GM12878 (cell line): ENCODE data around the gene ATXN7L1.

ENCODE experiments used
- CHD4 ChIP-seq: fragments of 200-600 bp; sonication (generic); IDR thresholded peaks from 2 replicates; pipeline ENCODE4 v1.6.1; 2016; ENCODE audit warnings: mild to moderate bottlenecking
- ELK1 ChIP-seq: IDR thresholded peaks from 2 replicates; pipeline ENCODE4 v1.6.1; 2012; ENCODE audit warnings: low read depth, low read length, improper control_type of control experiment
- ETV6 ChIP-seq, 2 experiments: fragments of 450-650 bp in 1 of 2; IDR thresholded peaks in 1 of 2; conservative IDR thresholded peaks in 1 of 2; 2 replicates each; pipeline ENCODE4 v1.6.1; 2014; ENCODE audit warnings: antibody characterized with exemption in 1 of 2, borderline replicate concordance in 1 of 2, low read depth in 1 of 2, mild to moderate bottlenecking in 1 of 2, moderate library complexity in 1 of 2
- MEF2B ChIP-seq: fragments of 450-650 bp; IDR thresholded peaks from 2 replicates; pipeline ENCODE4 v1.6.1; 2018; ENCODE audit warnings: mild to moderate bottlenecking, moderate library complexity; ENCODE audit not compliant: partially characterized antibody, poor library complexity, severe bottlenecking
- MYC ChIP-seq: IDR thresholded peaks from 2 replicates; pipeline ENCODE4 v1.6.1; 2011; ENCODE audit warnings: mild to moderate bottlenecking, low read length, moderate library complexity, inconsistent platforms; ENCODE audit not compliant: insufficient read depth, insufficient replicate concordance, insufficient read length, severe bottlenecking
- SP1 ChIP-seq: IDR thresholded peaks from one replicate; pipeline ENCODE4 v1.6.1; 2011; ENCODE audit warnings: low read depth, low read length
- YY1 ChIP-seq: IDR thresholded peaks from 2 replicates; pipeline ENCODE4 v1.6.1; 2011; ENCODE audit warnings: low read depth, mild to moderate bottlenecking, low read length
- TF ChIP-seq, protein P1 (sequence below), 3 experiments: IDR thresholded peaks in 2 of 3; conservative IDR thresholded peaks in 1 of 3; 2 replicates each; pipeline ENCODE4 v1.5.1; 2011; ENCODE audit warnings: low read depth in 3 of 3, low read length in 3 of 3, mild to moderate bottlenecking in 3 of 3, control low read depth in 2 of 3, moderate library complexity in 2 of 3, inconsistent platforms in 1 of 3, mixed read lengths in 1 of 3; ENCODE audit not compliant: control insufficient read depth in 2 of 3, insufficient read depth in 1 of 3; ENCODE audit errors: extremely low read depth in 1 of 3
- TF ChIP-seq, protein P2 (sequence below): IDR thresholded peaks from 2 replicates; pipeline ENCODE4 v1.6.1; 2011; ENCODE audit warnings: low read depth, low read length, improper control_type of control experiment, borderline replicate concordance

DNA sequence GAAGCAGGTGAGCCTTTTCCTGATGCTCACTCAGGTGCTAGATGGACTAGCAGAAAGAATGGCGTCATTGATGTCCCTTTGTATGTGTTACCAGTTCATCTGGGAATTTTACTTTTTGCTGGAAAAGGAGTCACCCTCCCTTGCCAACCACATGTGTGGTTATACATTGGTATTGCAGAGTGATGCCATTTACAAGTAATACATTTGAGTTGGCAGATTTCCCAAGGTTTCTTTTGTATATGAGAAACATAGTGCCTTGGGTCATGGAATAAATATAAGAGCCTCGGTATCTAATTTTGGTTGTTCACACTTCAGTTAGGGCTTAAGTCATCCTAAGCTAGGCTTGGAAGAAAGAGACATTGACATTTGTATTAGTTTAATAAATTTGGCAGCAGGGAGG is 10.4 kb upstream of the ATXN7L1 start:
- TF ChIP-seq YY1, result no peak
- TF ChIP-seq, protein P1, sequence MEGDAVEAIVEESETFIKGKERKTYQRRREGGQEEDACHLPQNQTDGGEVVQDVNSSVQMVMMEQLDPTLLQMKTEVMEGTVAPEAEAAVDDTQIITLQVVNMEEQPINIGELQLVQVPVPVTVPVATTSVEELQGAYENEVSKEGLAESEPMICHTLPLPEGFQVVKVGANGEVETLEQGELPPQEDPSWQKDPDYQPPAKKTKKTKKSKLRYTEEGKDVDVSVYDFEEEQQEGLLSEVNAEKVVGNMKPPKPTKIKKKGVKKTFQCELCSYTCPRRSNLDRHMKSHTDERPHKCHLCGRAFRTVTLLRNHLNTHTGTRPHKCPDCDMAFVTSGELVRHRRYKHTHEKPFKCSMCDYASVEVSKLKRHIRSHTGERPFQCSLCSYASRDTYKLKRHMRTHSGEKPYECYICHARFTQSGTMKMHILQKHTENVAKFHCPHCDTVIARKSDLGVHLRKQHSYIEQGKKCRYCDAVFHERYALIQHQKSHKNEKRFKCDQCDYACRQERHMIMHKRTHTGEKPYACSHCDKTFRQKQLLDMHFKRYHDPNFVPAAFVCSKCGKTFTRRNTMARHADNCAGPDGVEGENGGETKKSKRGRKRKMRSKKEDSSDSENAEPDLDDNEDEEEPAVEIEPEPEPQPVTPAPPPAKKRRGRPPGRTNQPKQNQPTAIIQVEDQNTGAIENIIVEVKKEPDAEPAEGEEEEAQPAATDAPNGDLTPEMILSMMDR (IDR thresholded peaks at IDR 0.05 in 2 of 3, conservative IDR thresholded peaks at IDR 0.05 in 1 of 3; ENCODE audit: control insufficient read depth in 2 of 3, extremely low read depth in 1 of 3, insufficient read depth in 1 of 3, low read depth in 3 of 3, low read length in 3 of 3), result no peak
- no peak for TF ChIP-seq CHD4
- no peak for TF ChIP-seq MYC
- TF ChIP-seq, protein P2, sequence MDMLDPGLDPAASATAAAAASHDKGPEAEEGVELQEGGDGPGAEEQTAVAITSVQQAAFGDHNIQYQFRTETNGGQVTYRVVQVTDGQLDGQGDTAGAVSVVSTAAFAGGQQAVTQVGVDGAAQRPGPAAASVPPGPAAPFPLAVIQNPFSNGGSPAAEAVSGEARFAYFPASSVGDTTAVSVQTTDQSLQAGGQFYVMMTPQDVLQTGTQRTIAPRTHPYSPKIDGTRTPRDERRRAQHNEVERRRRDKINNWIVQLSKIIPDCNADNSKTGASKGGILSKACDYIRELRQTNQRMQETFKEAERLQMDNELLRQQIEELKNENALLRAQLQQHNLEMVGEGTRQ, result no peak
- TF ChIP-seq SP1, result no peak
- no peak for TF ChIP-seq ELK1
- TF ChIP-seq ETV6 (conservative IDR thresholded peaks at IDR 0.05 in 1 of 2, IDR thresholded peaks at IDR 0.05 in 1 of 2; ENCODE audit: borderline replicate concordance in 1 of 2, low read depth in 1 of 2), result no peak
- TF ChIP-seq MEF2B, result no peak
